Measurements from ENCODE around the gene COG5.

COG5 gene

GRCh38 chr7:107505362-107505761 is 58.4 kb downstream of the COG5 start:
- no peak for DNase-seq

- DNase-seq: no peak
Measured at GRCh38 chr7:107503687-107504086, 60.0 kb downstream of the COG5 start.

- DNase-seq: no peak
Measured at GRCh38 chr7:107502797-107503196, 60.9 kb downstream of the COG5 start.

GRCh38 chr7:107502154-107502553 is 61.6 kb downstream of the COG5 start:
- DNase-seq: no peak

GRCh38 chr7:107501593-107501992 is 62.1 kb downstream of the COG5 start:
- no peak for DNase-seq

- DNase-seq: no peak
Measured at GRCh38 chr7:107499731-107500130, 64.0 kb downstream of the COG5 start.

- no peak for DNase-seq
Measured at GRCh38 chr7:107495516-107495915, 68.2 kb downstream of the COG5 start.

- DNase-seq: no peak
Measured at GRCh38 chr7:107494884-107495283, 68.8 kb downstream of the COG5 start.

- DNase-seq: no peak
Measured at GRCh38 chr7:107494315-107494751, 69.4 kb downstream of the COG5 start.

- DNase-seq: no peak
Measured at GRCh38 chr7:107492875-107493274, 70.8 kb downstream of the COG5 start.

GRCh38 chr7:107486041-107486440 is 77.7 kb downstream of the COG5 start:
- no peak for DNase-seq

- no peak for DNase-seq
Measured at GRCh38 chr7:107482571-107482970, 81.1 kb downstream of the COG5 start.

- DNase-seq: no peak
Measured at GRCh38 chr7:107480932-107481331, 82.8 kb downstream of the COG5 start.

GRCh38 chr7:107479303-107479702 is 84.4 kb downstream of the COG5 start:
- no peak for DNase-seq

- no peak for DNase-seq
Measured at GRCh38 chr7:107474104-107474521, 89.6 kb downstream of the COG5 start.

GRCh38 chr7:107472116-107472515 is 91.6 kb downstream of the COG5 start:
- DNase-seq: no peak

GRCh38 chr7:107471292-107472070 is 92.2 kb downstream of the COG5 start:
- DNase-seq: no peak

- DNase-seq: no peak
Measured at GRCh38 chr7:107469929-107470328, 93.8 kb downstream of the COG5 start, which contains the start of gene GPR22. TSS of gene GPR22 (plus strand) at chr7:107470057. CDS start at chr7:107474061, 4,004 bp downstream.

GRCh38 chr7:107468824-107469223 is 94.9 kb downstream of the COG5 start:
- DNase-seq: no peak

GRCh38 chr7:107467972-107468371 is 95.7 kb downstream of the COG5 start:
- DNase-seq: no peak

GRCh38 chr7:107464666-107465226 is 99.0 kb downstream of the COG5 start:
- no peak for DNase-seq

- DNase-seq: peak; percentile 47
Measured at GRCh38 chr7:107463139-107464078, 100.3 kb downstream of the COG5 start.

GRCh38 chr7:107461938-107462533 is 101.7 kb downstream of the COG5 start:
- DNase-seq: no peak

All from left hindlimb (tissue), 1 donor.